Prostate gland (tissue), 2 donors: ENCODE data around the gene KCNN1.
A peak's percentile ranks its signal among the peaks of the same experiment; 100 is the strongest.

Source experiments
- POLR2A ChIP-seq: fragments of 450-650 bp; IDR thresholded peaks from one replicate; pipeline ENCODE4 v1.6.1; 2016; ENCODE audit warnings: antibody characterized with exemption, mild to moderate bottlenecking
- POLR2AphosphoS5 ChIP-seq: sonication (generic); formaldehyde crosslinking; IDR thresholded peaks from one replicate; pipeline ENCODE4 v1.6.1; 2017; ENCODE audit warnings: antibody characterized with exemption
- TF ChIP-seq, protein P1 (sequence below), 4 experiments: fragments of 200-600 bp in 2 of 4; fragments of 450-650 bp in 2 of 4; sonication (generic) in 2 of 4; IDR thresholded peaks; 1 replicate in 3 of 4; 2 replicates in 1 of 4; pipeline ENCODE4 v1.5.1; 2016 to 2019; ENCODE audit warnings: antibody characterized with exemption in 4 of 4, mild to moderate bottlenecking in 2 of 4, moderate library complexity in 2 of 4

DNA sequence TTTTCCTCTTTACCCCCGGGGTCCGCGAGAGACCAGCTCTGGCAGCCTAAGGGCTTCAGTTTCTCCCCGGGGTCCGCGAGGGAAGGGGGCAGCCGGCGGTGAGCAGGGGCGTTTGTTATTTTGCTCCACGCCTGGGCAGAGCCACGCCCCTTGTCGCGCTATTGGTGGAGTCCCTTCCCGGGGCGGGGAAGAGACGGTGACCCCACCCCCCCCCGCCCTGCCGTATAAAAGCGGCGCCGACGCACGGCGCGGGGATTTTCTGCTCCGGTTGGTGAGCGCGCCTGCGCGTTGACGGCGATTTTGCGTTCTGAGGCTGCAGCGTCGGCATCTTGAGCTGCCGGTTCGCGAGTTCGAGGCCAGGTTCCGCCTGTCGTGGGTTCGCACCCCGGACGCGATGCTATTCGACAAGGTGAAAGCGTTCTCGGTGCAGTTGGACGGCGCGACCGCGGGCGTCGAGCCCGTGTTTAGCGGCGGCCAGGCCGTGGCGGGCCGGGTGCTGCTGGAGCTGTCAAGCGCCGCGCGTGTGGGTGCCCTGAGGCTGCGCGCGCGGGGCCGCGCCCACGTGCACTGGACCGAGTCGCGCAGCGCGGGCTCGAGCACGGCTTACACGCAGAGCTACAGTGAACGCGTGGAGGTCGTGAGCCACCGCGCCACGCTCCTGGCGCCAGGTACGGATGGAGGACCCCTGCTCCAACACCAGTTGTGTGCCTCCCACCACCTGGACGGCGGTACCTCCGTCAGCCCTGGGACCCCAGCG, 41.2 kb downstream of the KCNN1 start, which contains the start of gene ARRDC2:
- TF ChIP-seq POLR2A (peak; percentile 72), POLR2AphosphoS5 (peak; percentile 87)
- TF ChIP-seq, protein P1, sequence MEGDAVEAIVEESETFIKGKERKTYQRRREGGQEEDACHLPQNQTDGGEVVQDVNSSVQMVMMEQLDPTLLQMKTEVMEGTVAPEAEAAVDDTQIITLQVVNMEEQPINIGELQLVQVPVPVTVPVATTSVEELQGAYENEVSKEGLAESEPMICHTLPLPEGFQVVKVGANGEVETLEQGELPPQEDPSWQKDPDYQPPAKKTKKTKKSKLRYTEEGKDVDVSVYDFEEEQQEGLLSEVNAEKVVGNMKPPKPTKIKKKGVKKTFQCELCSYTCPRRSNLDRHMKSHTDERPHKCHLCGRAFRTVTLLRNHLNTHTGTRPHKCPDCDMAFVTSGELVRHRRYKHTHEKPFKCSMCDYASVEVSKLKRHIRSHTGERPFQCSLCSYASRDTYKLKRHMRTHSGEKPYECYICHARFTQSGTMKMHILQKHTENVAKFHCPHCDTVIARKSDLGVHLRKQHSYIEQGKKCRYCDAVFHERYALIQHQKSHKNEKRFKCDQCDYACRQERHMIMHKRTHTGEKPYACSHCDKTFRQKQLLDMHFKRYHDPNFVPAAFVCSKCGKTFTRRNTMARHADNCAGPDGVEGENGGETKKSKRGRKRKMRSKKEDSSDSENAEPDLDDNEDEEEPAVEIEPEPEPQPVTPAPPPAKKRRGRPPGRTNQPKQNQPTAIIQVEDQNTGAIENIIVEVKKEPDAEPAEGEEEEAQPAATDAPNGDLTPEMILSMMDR (IDR thresholded peaks at IDR 0.05) = no peak
